Natural killer cell (primary cell): ENCODE results near the gene SLC39A11. TPM values are rescaled to one million over a fixed set of nuclear protein-coding genes. Genes with fewer than 3 reads are reported as not detected.
"Not testable (repeated sequence)": the region's sequence is repeated elsewhere in the genome, so short reads cannot be mapped to it uniquely, and the experiment has no call there.

Source experiments
- ATAC-seq, 3 donors: fragments of 150-1000 bp in 2 of 3; fragments of 200-7000 bp in 1 of 3; cut with Tn5 transposase; 1 replicate in 1 of 3; 2 replicates in 2 of 3; pipeline ENCODE4 v1.10.0; 2021; ENCODE audit warnings: mild to moderate bottlenecking in 2 of 3, moderate library complexity in 2 of 3
- DNase-seq, 2 donors: peaks; one replicate each; pipeline versions ENCODE4 v3.0.0 to v3.0.0-alpha.2; 2013 to 2021; ENCODE audit warnings: mixed read lengths in 1 of 2
- H3K27ac ChIP-seq: one replicate; pipeline ENCODE4 v1.5.1; 2013; ENCODE audit warnings: mild to moderate bottlenecking, low read length
- H3K27me3 ChIP-seq: one replicate; pipeline ENCODE4 v1.6.1; 2013; ENCODE audit warnings: low read length; ENCODE audit not compliant: control insufficient read depth, insufficient read depth
- H3K36me3 ChIP-seq: one replicate; pipeline ENCODE4 v1.6.1; 2013; ENCODE audit warnings: low read length; ENCODE audit not compliant: control insufficient read depth, insufficient read depth
- H3K4me1 ChIP-seq: one replicate; pipeline ENCODE4 v1.6.1; 2013; ENCODE audit warnings: low read length; ENCODE audit not compliant: control insufficient read depth, insufficient read depth
- H3K4me3 ChIP-seq: one replicate; pipeline ENCODE4 v1.5.1; 2013; ENCODE audit warnings: low read length
- H3K9me3 ChIP-seq: one replicate; pipeline ENCODE4 v1.6.1; 2013; ENCODE audit warnings: low read length; ENCODE audit not compliant: control insufficient read depth, insufficient read depth
- H3K27ac Mint-ChIP-seq, 2 donors: one replicate each; pipeline ENCODE4 v1.8.0; 2022; ENCODE audit warnings: mild to moderate bottlenecking in 2 of 2, mixed read lengths in 2 of 2, moderate library complexity in 1 of 2
- H3K27me3 Mint-ChIP-seq, 2 donors: one replicate each; pipeline ENCODE4 v1.8.0; 2022; ENCODE audit warnings: low read depth in 2 of 2, mixed read lengths in 2 of 2
- H3K36me3 Mint-ChIP-seq: one replicate; pipeline ENCODE4 v1.8.0; 2022; ENCODE audit warnings: mixed read lengths
- H3K4me1 Mint-ChIP-seq, 2 donors: one replicate each; pipeline ENCODE4 v1.8.0; 2022; ENCODE audit warnings: mixed read lengths in 2 of 2
- H3K4me3 Mint-ChIP-seq: one replicate; pipeline ENCODE4 v1.8.0; 2022; ENCODE audit warnings: mild to moderate bottlenecking, moderate library complexity, mixed read lengths
- H3K9me3 Mint-ChIP-seq, 2 donors: one replicate each; pipeline ENCODE4 v1.8.0; 2022; ENCODE audit warnings: mixed read lengths in 2 of 2
- WGBS: methylation state at CpG from one replicate; pipeline ENCODE4 v1.1.7; 2013; ENCODE audit warnings: missing lambda C conversion rate; ENCODE audit not compliant: insufficient coverage; 5-methylcytosine and 5-hydroxymethylcytosine counted together
- intact Hi-C: fragments of 100-400 bp; cut with micrococcal nuclease; formaldehyde crosslinking; loops from one replicate; pipeline ENCODE4 v1.14.2; 2022
- total RNA-seq, 4 donors: library from RNA; stranded (reverse); fragments of 120-200 nt in 1 of 4; gene quantifications; one replicate each; pipeline versions ENCODE4 v1.2.3 to v1.2.4, GENCODE V29; 2013 to 2022
- TF ChIP-seq, protein P1 (sequence below): fragments of 200-600 bp; IDR thresholded peaks from one replicate; pipeline ENCODE4 v1.8.0; 2022; ENCODE audit warnings: antibody characterized with exemption

Gene SLC39A11
- total RNA-seq, 3 donors from 2014 or later (not counting 1 experiment from before 2014, with no cell fraction given), result 32.6 to 44.9 (median 39.4) TPM

DNA sequence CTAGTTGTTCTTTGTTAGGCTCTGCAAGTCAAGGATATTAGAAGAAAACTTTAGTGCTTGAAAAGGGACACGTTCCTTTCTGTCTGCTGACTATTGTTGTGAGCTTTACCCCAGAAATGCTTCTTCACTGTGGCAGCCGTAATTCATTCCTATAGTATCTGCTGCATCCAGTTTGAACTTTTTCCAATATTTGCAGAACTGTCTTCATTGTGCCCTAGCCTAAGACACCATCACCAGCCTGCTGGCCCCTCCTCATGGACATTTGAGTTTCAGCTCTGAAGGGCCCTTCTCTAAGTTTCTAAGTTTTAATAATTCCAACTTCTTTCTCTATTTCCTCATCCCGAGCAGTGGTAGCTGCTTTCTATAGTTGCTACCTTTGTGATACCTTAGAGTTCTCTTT is 91.7 kb downstream of the SLC39A11 start:
- Mint-ChIP-seq H3K27me3 (no peaks in the 10 kb centered on the region), H3K9me3 (peaks cover 0 to 2% of the 10 kb centered on the region in 2 donors), H3K27ac (no peak overlapping the region), H3K4me1 (peaks cover 17 to 41% of the 10 kb centered on the region in 2 donors), H3K36me3 (no peaks in the 10 kb centered on the region), H3K4me3 (no peak overlapping the region)
- Histone ChIP-seq H3K27ac (no peak overlapping the region), H3K4me1 (no peaks in the 10 kb centered on the region), H3K36me3 (no peaks in the 10 kb centered on the region), H3K27me3 (no peaks in the 10 kb centered on the region), H3K9me3 (no peaks in the 10 kb centered on the region), H3K4me3 (no peak overlapping the region)
- 87% methylated on average over 3 of the region's 3 CpGs for WGBS
- intact Hi-C loops, result no loop called here
- ATAC-seq, result no peak
- TF ChIP-seq, protein P1, sequence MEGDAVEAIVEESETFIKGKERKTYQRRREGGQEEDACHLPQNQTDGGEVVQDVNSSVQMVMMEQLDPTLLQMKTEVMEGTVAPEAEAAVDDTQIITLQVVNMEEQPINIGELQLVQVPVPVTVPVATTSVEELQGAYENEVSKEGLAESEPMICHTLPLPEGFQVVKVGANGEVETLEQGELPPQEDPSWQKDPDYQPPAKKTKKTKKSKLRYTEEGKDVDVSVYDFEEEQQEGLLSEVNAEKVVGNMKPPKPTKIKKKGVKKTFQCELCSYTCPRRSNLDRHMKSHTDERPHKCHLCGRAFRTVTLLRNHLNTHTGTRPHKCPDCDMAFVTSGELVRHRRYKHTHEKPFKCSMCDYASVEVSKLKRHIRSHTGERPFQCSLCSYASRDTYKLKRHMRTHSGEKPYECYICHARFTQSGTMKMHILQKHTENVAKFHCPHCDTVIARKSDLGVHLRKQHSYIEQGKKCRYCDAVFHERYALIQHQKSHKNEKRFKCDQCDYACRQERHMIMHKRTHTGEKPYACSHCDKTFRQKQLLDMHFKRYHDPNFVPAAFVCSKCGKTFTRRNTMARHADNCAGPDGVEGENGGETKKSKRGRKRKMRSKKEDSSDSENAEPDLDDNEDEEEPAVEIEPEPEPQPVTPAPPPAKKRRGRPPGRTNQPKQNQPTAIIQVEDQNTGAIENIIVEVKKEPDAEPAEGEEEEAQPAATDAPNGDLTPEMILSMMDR, result no peak
- DNase-seq, result no peak

DNA sequence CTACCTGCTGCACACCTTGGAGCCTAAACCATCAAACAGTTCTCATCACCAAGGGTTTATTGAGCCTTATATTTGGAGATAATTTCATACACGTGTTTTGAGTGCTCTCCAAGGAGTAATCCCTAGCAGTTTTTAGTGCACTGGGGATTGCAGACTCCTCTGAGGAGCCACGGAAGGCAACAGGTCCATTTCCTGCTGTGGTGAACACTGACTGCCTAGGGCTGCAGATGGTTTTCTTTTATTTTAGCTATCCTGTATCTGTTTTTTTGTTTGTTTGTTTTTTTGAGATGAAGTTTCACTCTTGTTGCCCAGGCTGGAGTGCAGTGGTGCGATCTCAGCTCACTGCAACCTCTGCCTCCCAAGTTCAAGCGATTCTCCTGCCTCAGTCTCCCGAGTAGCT is 93.0 kb downstream of the SLC39A11 start:
- H3K4me3 Mint-ChIP-seq, DNase-seq, H3K36me3 ChIP-seq, H3K9me3 ChIP-seq, H3K27me3 ChIP-seq, H3K9me3 Mint-ChIP-seq, intact Hi-C loops, H3K27me3 Mint-ChIP-seq, H3K27ac ChIP-seq, H3K4me1 ChIP-seq, ATAC-seq, H3K27ac Mint-ChIP-seq, H3K36me3 Mint-ChIP-seq, H3K4me3 ChIP-seq: not testable (repeated sequence)
- H3K4me1 Mint-ChIP-seq, result peaks cover 17 to 41% of the 10 kb centered on the region in 2 donors
- WGBS, result 74% methylated on average over 3 of the region's 5 CpGs

DNA sequence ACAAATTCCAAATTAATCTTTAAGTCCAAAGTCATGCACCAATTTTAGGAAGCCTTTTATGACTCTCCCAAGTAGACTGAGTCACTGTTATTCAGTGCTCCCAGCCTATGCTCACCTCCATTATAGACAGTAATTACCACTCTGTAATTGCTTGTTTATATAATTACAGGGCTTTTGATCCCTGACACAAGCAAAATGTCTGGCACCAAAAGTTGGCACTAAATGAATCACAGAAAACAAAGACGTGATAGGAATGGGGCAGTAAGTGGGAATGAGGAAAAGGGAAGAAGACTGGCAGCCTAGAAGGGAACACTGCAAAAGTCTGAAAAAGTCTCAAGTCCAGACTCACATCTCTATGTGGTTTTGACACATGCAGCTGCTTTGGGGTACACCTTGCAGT is 94.1 kb downstream of the SLC39A11 start:
- no peak overlapping the region for H3K4me3 ChIP-seq
- H3K36me3 Mint-ChIP-seq, result no peaks in the 10 kb centered on the region
- no peak overlapping the region for H3K27ac Mint-ChIP-seq
- H3K27me3 Mint-ChIP-seq, result no peaks in the 10 kb centered on the region
- intact Hi-C loops, result no loop called here
- no peak overlapping the region for H3K4me3 Mint-ChIP-seq
- TF ChIP-seq, protein P1, result no peak
- no peaks in the 10 kb centered on the region for H3K36me3 ChIP-seq
- H3K4me1 ChIP-seq, result no peaks in the 10 kb centered on the region
- no peak for DNase-seq
- H3K9me3 ChIP-seq, result no peaks in the 10 kb centered on the region
- whole genome bisulfite sequencing, result 89% methylated on average over 1 of the region's 1 CpG
- H3K27me3 ChIP-seq, result no peaks in the 10 kb centered on the region
- H3K4me1 Mint-ChIP-seq, result peaks cover 15 to 40% of the 10 kb centered on the region in 2 donors
- no peaks in the 10 kb centered on the region for H3K9me3 Mint-ChIP-seq
- H3K27ac ChIP-seq, result no peak overlapping the region
- no peak for ATAC-seq

DNA sequence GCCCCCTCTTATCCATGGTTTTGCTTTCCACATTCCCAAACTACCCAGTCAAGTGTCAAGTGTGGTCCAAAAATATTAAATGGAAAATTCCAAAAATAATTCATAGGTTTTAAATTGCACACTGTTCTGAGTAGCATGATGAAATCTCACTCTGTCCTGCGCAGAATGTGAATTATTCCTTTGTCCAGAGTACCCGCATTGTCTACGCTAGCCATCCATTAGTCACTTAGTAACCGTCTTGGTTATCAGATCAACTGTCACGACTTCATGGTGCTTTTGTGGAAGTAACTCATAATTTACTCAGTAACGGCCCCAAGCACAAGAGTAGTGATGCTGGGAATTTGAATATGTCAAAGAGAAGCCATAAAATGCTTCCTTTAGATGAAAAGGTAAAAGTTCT is 94.9 kb downstream of the SLC39A11 start:
- intact Hi-C loops, result no loop called here
- 93% methylated on average over 6 of the region's 6 CpGs for WGBS
- no peak overlapping the region for H3K4me3 Mint-ChIP-seq
- Histone ChIP-seq H3K9me3 (no peaks in the 10 kb centered on the region), H3K4me1 (no peaks in the 10 kb centered on the region), H3K27me3 (no peaks in the 10 kb centered on the region), H3K36me3 (no peaks in the 10 kb centered on the region), H3K27ac (no peak overlapping the region), H3K4me3 (no peak overlapping the region)
- TF ChIP-seq, protein P1, result no peak
- no peak overlapping the region for H3K27ac Mint-ChIP-seq
- ATAC-seq (no peak), DNase-seq (no peak)
- no peaks in the 10 kb centered on the region for H3K9me3 Mint-ChIP-seq
- no peaks in the 10 kb centered on the region for H3K36me3 Mint-ChIP-seq
- peaks cover 10 to 32% of the 10 kb centered on the region in 2 donors for H3K4me1 Mint-ChIP-seq
- no peaks in the 10 kb centered on the region for H3K27me3 Mint-ChIP-seq
